Suprapubic skin (tissue), 4 donors: ENCODE measurements around the gene SLC22A3. TPM values are rescaled to one million over a fixed set of nuclear protein-coding genes. Genes with fewer than 3 reads are reported as not detected.

Source experiments
- DNase-seq, 2 donors: peaks; one replicate each; pipeline ENCODE4 v3.0.0-alpha.2; 2019; ENCODE audit warnings: low spot score in 2 of 2
- H3K27ac ChIP-seq: fragments of 200-600 bp; sonication (generic); one replicate; pipeline ENCODE4 v1.5.1; 2019
- H3K27me3 ChIP-seq: fragments of 200-600 bp; sonication (generic); one replicate; pipeline ENCODE4 v1.5.1; 2019
- H3K36me3 ChIP-seq: fragments of 200-600 bp; sonication (generic); one replicate; pipeline ENCODE4 v1.5.1; 2019
- H3K4me1 ChIP-seq: fragments of 200-600 bp; sonication (generic); one replicate; pipeline ENCODE4 v1.5.1; 2019
- H3K4me3 ChIP-seq: fragments of 200-600 bp; sonication (generic); one replicate; pipeline ENCODE4 v1.5.1; 2019; ENCODE audit warnings: mild to moderate bottlenecking
- H3K9me3 ChIP-seq: fragments of 200-600 bp; sonication (generic); one replicate; pipeline ENCODE4 v1.5.1; 2019
- CTCF ChIP-seq, 2 donors: fragments of 200-600 bp in 1 of 2; fragments of 450-650 bp in 1 of 2; sonication (generic) in 1 of 2; IDR thresholded peaks; one replicate each; pipeline ENCODE4 v1.5.1; 2016 to 2019; ENCODE audit warnings: antibody characterized with exemption in 2 of 2, mild to moderate bottlenecking in 1 of 2, moderate library complexity in 1 of 2
- EP300 ChIP-seq: sonication (generic); formaldehyde crosslinking; IDR thresholded peaks from one replicate; pipeline ENCODE4 v1.6.1; 2017; ENCODE audit warnings: antibody characterized with exemption
- POLR2A ChIP-seq, 2 donors: fragments of 450-650 bp; IDR thresholded peaks; one replicate each; pipeline ENCODE4 v1.6.1; 2017; ENCODE audit warnings: antibody characterized with exemption in 2 of 2, mild to moderate bottlenecking in 2 of 2, moderate library complexity in 2 of 2
- POLR2AphosphoS5 ChIP-seq, 3 donors: sonication (generic); formaldehyde crosslinking; IDR thresholded peaks; one replicate each; pipeline ENCODE4 v1.6.1; 2017; ENCODE audit warnings: antibody characterized with exemption in 3 of 3
- WGBS: methylation state at CpG from one replicate; pipeline ENCODE4 v1.1.5; 2018; 5-methylcytosine and 5-hydroxymethylcytosine counted together
- total RNA-seq, 4 donors: library from RNA; depleted of rRNA; stranded (reverse); fragments of >200 nt; gene quantifications; one replicate each; pipeline ENCODE4 v1.1.0, GENCODE V29; 2016

The SLC22A3 gene
- total RNA-seq, 4 donors from 2014 or later: 13.3 to 15.8 (median 15.7) TPM

GRCh38 chr6:160430203-160430602, 82.0 kb downstream of the SLC22A3 start:
- Histone ChIP-seq H3K9me3 (no peaks in the 10 kb centered on the region), H3K4me3 (no peak overlapping the region), H3K27ac (peak overlapping the region; percentile 1), H3K36me3 (no peaks in the 10 kb centered on the region), H3K27me3 (no peaks in the 10 kb centered on the region), H3K4me1 (peaks cover 16% of the 10 kb centered on the region)
- 58% methylated on average over 4 of the region's 4 CpGs for WGBS
- TF ChIP-seq POLR2A (IDR thresholded peaks at IDR 0.05): no peak
- no peak for TF ChIP-seq EP300
- TF ChIP-seq CTCF (IDR thresholded peaks at IDR 0.05): no peak
- TF ChIP-seq POLR2AphosphoS5 (IDR thresholded peaks at IDR 0.05): no peak
- DNase-seq: no peak

- Histone ChIP-seq H3K27me3 (no peaks in the 10 kb centered on the region), H3K4me3 (no peak overlapping the region), H3K9me3 (no peaks in the 10 kb centered on the region), H3K27ac (peak overlapping the region; percentile 1), H3K4me1 (peaks cover 16% of the 10 kb centered on the region), H3K36me3 (no peaks in the 10 kb centered on the region)
- no peak for DNase-seq
- 71% methylated on average over 5 of the region's 5 CpGs for WGBS
- TF ChIP-seq POLR2AphosphoS5 (IDR thresholded peaks at IDR 0.05) (no peak), EP300 (no peak), CTCF (IDR thresholded peaks at IDR 0.05) (no peak), POLR2A (IDR thresholded peaks at IDR 0.05) (no peak)
Observed at GRCh38 chr6:160430751-160431150, 82.6 kb downstream of the SLC22A3 start.

GRCh38 chr6:160431226-160431625, 83.0 kb downstream of the SLC22A3 start:
- TF ChIP-seq EP300 (peak; percentile 69), POLR2A (IDR thresholded peaks at IDR 0.05) (no peak), CTCF (IDR thresholded peaks at IDR 0.05) (no peak), POLR2AphosphoS5 (IDR thresholded peaks at IDR 0.05) (no peak)
- Histone ChIP-seq H3K4me3 (no peak overlapping the region), H3K36me3 (no peaks in the 10 kb centered on the region), H3K9me3 (no peaks in the 10 kb centered on the region), H3K27me3 (no peaks in the 10 kb centered on the region), H3K4me1 (peaks cover 16% of the 10 kb centered on the region), H3K27ac (peak overlapping the region; percentile 40)
- 50% methylated on average over 8 of the region's 8 CpGs for WGBS
- DNase-seq: peak in 1 of 2 donors; percentile 78

GRCh38 chr6:160431791-160432404, 83.7 kb downstream of the SLC22A3 start:
- TF ChIP-seq EP300: no peak
- TF ChIP-seq CTCF (IDR thresholded peaks at IDR 0.05): no peak
- no peak for TF ChIP-seq POLR2AphosphoS5 (IDR thresholded peaks at IDR 0.05)
- no peak for TF ChIP-seq POLR2A (IDR thresholded peaks at IDR 0.05)
- peak overlapping the region; percentile 40 for H3K27ac ChIP-seq
- DNase-seq: no peak

GRCh38 chr6:160435935-160436334, 87.8 kb downstream of the SLC22A3 start:
- no peaks in the 10 kb centered on the region for H3K27me3 ChIP-seq
- TF ChIP-seq POLR2AphosphoS5 (IDR thresholded peaks at IDR 0.05) (no peak), POLR2A (IDR thresholded peaks at IDR 0.05) (no peak), EP300 (no peak), CTCF (IDR thresholded peaks at IDR 0.05) (no peak)
- WGBS: 95% methylated on average over 4 of the region's 4 CpGs

More at GRCh38 chr6:160431791-160432404, 83.7 kb downstream of the SLC22A3 start:
- Histone ChIP-seq H3K4me3 (no peak overlapping the region), H3K4me1 (peaks cover 16% of the 10 kb centered on the region), H3K27me3 (no peaks in the 10 kb centered on the region), H3K9me3 (no peaks in the 10 kb centered on the region), H3K36me3 (no peaks in the 10 kb centered on the region)
- 78% methylated on average over 8 of the region's 8 CpGs for WGBS

More at GRCh38 chr6:160435935-160436334, 87.8 kb downstream of the SLC22A3 start:
- Histone ChIP-seq H3K4me1 (peaks cover under 1% of the 10 kb centered on the region), H3K9me3 (no peaks in the 10 kb centered on the region), H3K4me3 (no peak overlapping the region), H3K36me3 (no peaks in the 10 kb centered on the region), H3K27ac (no peak overlapping the region)
- no peak for DNase-seq
